Upper lobe of right lung (tissue), 1 donor: ENCODE measurements around the gene EIF3I. TPM values are rescaled to one million over a fixed set of nuclear protein-coding genes. Genes with fewer than 3 reads are reported as not detected.

Experiments used
- ATAC-seq: fragments of 200-7000 bp; cut with Tn5 transposase; one replicate; pipeline ENCODE4 v1.9.1; 2020; ENCODE audit warnings: mild to moderate bottlenecking, moderate library complexity
- DNase-seq: peaks from one replicate; pipeline ENCODE4 v3.0.0-alpha.2; 2020
- H3K27ac ChIP-seq: fragments of 200-600 bp; one replicate; pipeline ENCODE4 v1.8.0; 2022
- H3K27me3 ChIP-seq: fragments of 200-600 bp; one replicate; pipeline ENCODE4 v1.8.0; 2022; ENCODE audit warnings: mild to moderate bottlenecking
- H3K36me3 ChIP-seq: fragments of 200-600 bp; one replicate; pipeline ENCODE4 v1.8.0; 2022
- H3K4me1 ChIP-seq: fragments of 200-600 bp; one replicate; pipeline ENCODE4 v1.8.0; 2022
- H3K4me3 ChIP-seq: fragments of 200-600 bp; one replicate; pipeline ENCODE4 v1.8.0; 2022; ENCODE audit warnings: mild to moderate bottlenecking
- H3K9me3 ChIP-seq: fragments of 200-600 bp; one replicate; pipeline ENCODE4 v1.8.0; 2022
- CTCF ChIP-seq: fragments of 200-600 bp; IDR thresholded peaks from one replicate; pipeline ENCODE4 v1.8.0; 2022; ENCODE audit warnings: antibody characterized with exemption
- intact Hi-C: fragments of 100-400 bp; cut with DNase I; formaldehyde crosslinking; loops from one replicate; pipeline ENCODE4 v1.11.0; 2022
- total RNA-seq: library from RNA; stranded (reverse); fragmentation: NEBNext Ultra II Directional; extraction: Animal tissue kit (Norgen Biotek cat#: 25700); gene quantifications from one replicate; pipeline ENCODE4 v1.2.1, GENCODE V29; 2021
- donor health status: DM: no; HTN: yes; CAD: no; lungs with severe emphysema.

Gene EIF3I
- total RNA-seq, 1 donor from 2014 or later: 116 TPM

DNA sequence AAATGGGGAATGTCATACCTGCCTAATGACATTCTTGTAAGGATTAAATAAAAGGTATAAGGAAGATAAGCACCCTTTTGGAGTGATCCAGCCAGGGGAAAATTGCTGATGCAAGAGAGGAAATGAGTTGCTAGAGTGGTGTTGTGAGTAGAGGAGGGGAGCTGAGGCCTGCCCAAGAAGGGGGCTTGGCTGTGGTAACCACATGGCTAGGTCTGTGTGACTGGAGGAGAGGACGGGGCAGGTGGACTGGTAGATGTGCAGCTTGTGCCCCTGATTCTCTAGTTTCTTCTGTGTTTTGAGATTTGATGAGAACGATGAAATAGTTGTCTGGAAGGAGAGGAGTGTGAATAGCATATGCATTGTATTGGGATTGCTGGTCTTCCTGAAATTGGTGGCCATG is 36.1 kb upstream of the EIF3I start:
- Histone ChIP-seq H3K27ac (no peak overlapping the region), H3K4me1 (peaks cover 31% of the 10 kb centered on the region), H3K36me3 (peaks cover 92% of the 10 kb centered on the region), H3K27me3 (no peaks in the 10 kb centered on the region), H3K4me3 (no peak overlapping the region), H3K9me3 (no peaks in the 10 kb centered on the region)
- intact Hi-C loops: no loop called here
- TF ChIP-seq CTCF: no peak
- DNase-seq (no peak), ATAC-seq (no peak)

DNA sequence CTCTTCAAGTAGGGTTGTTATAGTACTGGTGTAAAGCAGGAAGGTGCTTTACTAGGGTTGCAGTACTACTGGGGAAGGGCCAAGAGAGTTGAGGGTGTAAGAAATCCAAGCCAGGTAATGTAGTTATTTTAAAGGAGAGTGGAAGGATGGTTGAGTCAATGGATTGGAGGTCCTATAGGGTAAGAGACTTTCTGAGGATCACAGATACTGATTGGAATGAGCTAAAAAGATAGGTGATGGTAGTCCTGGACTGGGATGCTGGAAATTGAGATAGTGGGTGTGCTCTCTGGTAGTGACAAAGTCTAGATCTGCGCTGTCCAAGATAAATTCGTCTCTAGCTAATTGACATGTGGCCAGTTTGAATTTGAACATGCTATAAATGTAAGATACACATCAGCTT is 35.7 kb upstream of the EIF3I start:
- Histone ChIP-seq H3K4me1 (peaks cover 27% of the 10 kb centered on the region), H3K27ac (no peak overlapping the region), H3K4me3 (no peak overlapping the region), H3K36me3 (peaks cover 92% of the 10 kb centered on the region), H3K9me3 (no peaks in the 10 kb centered on the region), H3K27me3 (no peaks in the 10 kb centered on the region)
- intact Hi-C loops: no loop called here
- ATAC-seq (no peak), DNase-seq (no peak)
- TF ChIP-seq CTCF: no peak

GRCh38 chr1:32187850-32188249 is 34.4 kb upstream of the EIF3I start:
- no peak for TF ChIP-seq CTCF
- H3K4me1 ChIP-seq: peaks cover 14% of the 10 kb centered on the region
- DNase-seq (peak; percentile 45), ATAC-seq (no peak)
- intact Hi-C loops: no loop called here
- peaks cover 92% of the 10 kb centered on the region for H3K36me3 ChIP-seq
- H3K27me3 ChIP-seq: no peaks in the 10 kb centered on the region
- no peak overlapping the region for H3K4me3 ChIP-seq
- H3K9me3 ChIP-seq: no peaks in the 10 kb centered on the region
- H3K27ac ChIP-seq: no peak overlapping the region

DNA sequence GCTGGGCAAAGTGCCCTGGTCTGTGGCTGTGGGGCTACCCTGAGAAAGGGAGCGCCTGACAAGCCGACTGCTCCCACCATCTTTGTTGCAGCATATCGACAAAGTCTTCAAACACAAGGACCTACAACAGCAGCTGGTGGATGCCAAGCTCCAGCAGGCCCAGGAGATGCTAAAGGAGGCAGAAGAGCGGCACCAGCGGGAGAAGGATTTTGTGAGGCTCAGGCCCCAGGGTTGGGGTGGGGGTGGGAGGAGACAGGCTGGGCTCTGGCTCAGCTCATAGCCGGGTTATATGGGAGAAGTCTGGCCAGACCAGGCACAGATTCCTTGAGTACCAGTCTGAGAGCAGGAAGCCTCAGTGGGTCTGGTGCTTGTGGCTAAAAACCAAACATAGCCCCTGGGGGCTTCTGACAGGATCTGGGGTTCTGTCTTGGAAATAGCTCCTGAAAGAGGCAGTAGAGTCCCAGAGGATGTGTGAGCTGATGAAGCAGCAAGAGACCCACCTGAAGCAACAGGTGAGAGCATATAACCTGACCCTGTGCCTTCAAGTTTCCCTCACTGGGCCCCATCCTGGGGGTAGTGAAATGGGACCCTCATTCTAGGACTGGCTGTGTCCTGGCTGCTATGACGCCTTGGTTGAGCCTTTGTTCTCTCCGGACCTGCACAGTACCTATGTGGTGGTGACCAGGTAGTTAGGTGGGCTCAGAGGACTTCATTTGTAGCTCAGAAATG is 29.8 kb upstream of the EIF3I start:
- intact Hi-C loops: no loop called here
- H3K4me3 ChIP-seq: no peak overlapping the region
- DNase-seq (no peak), ATAC-seq (no peak)
- H3K36me3 ChIP-seq: peaks cover 100% of the 10 kb centered on the region
- peaks cover 5% of the 10 kb centered on the region for H3K4me1 ChIP-seq
- H3K27ac ChIP-seq: no peak overlapping the region
- TF ChIP-seq CTCF: no peak
- H3K27me3 ChIP-seq: no peaks in the 10 kb centered on the region
- H3K9me3 ChIP-seq: no peaks in the 10 kb centered on the region

DNA sequence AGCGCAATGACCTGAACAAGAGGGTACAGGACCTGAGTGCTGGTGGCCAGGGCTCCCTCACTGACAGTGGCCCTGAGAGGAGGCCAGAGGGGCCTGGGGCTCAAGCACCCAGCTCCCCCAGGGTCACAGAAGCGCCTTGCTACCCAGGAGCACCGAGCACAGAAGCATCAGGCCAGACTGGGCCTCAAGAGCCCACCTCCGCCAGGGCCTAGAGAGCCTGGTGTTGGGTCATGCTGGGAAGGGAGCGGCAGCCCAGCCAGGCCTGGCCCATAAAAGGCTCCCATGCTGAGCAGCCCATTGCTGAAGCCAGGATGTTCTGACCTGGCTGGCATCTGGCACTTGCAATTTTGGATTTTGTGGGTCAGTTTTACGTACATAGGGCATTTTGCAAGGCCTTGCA is 27.2 kb upstream of the EIF3I start:
- H3K27me3 ChIP-seq: no peaks in the 10 kb centered on the region
- intact Hi-C loops: no loop called here
- no peak overlapping the region for H3K4me3 ChIP-seq
- no peak overlapping the region for H3K27ac ChIP-seq
- peaks cover 77% of the 10 kb centered on the region for H3K36me3 ChIP-seq
- no peaks in the 10 kb centered on the region for H3K9me3 ChIP-seq
- no peak for DNase-seq
- no peak for TF ChIP-seq CTCF
- ATAC-seq: no peak
- peaks cover 9% of the 10 kb centered on the region for H3K4me1 ChIP-seq

DNA sequence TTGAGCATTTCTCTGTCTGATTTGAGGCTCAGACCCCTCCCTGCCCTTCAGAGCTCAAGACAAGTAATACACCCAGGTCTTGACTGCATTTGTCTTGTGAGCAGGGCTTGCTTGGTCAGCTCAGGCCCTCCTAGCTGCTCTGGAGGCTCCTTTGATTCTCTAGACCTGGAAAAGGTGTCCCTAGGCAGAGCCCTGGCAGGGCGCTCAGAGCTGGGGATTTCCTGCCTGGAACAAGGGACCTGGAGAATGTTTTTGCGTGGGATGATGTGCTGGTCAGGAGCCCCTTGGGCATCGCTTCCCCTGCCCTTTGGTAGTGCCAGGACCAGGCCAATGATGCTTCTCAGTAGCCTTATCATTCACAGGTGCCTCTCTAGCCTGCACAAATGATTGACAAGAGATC is 26.7 kb upstream of the EIF3I start:
- intact Hi-C loops: no loop called here
- peaks cover 11% of the 10 kb centered on the region for H3K4me1 ChIP-seq
- H3K27me3 ChIP-seq: no peaks in the 10 kb centered on the region
- no peaks in the 10 kb centered on the region for H3K9me3 ChIP-seq
- TF ChIP-seq CTCF: no peak
- no peak for ATAC-seq
- H3K36me3 ChIP-seq: peaks cover 71% of the 10 kb centered on the region
- no peak overlapping the region for H3K27ac ChIP-seq
- no peak for DNase-seq
- no peak overlapping the region for H3K4me3 ChIP-seq
